SJCRH30 (cell line): ENCODE measurements around the gene CFAP99. TPM values are rescaled to one million over a fixed set of nuclear protein-coding genes. Genes with fewer than 3 reads are reported as not detected.

Experiments
- DNase-seq, 2 experiments: peaks; one replicate each; pipeline ENCODE4 v3.0.0-alpha.2; 2015 to 2020
- H3K27ac ChIP-seq: fragments of 250-450 bp; sonication (Bioruptor Pico); 2 replicates; pipeline ENCODE4 v1.5.1; 2020; ENCODE audit warnings: mild to moderate bottlenecking, moderate library complexity
- H3K27me3 ChIP-seq: fragments of 250-450 bp; sonication (Bioruptor Pico); 2 replicates; pipeline ENCODE4 v1.5.1; 2020; ENCODE audit warnings: mild to moderate bottlenecking, moderate library complexity
- H3K36me3 ChIP-seq: fragments of 250-450 bp; sonication (Bioruptor Pico); 2 replicates; pipeline ENCODE4 v1.5.1; 2020; ENCODE audit warnings: mild to moderate bottlenecking, moderate library complexity
- H3K4me1 ChIP-seq: fragments of 250-450 bp; sonication (Bioruptor Pico); 2 replicates; pipeline ENCODE4 v1.5.1; 2020; ENCODE audit warnings: mild to moderate bottlenecking, moderate library complexity
- H3K4me3 ChIP-seq: fragments of 250-450 bp; sonication (Bioruptor Pico); 2 replicates; pipeline ENCODE4 v1.5.1; 2020; ENCODE audit warnings: mild to moderate bottlenecking, moderate library complexity
- H3K9me3 ChIP-seq: fragments of 250-450 bp; sonication (Bioruptor Pico); replicated peaks from 2 replicates; pipeline ENCODE4 v1.5.1; 2020; ENCODE audit warnings: mild to moderate bottlenecking, moderate library complexity
- total RNA-seq: library from RNA; depleted of rRNA; stranded (reverse); fragments of >200 nt; shearing (Covaris generic); gene quantifications from 2 replicates; pipeline ENCODE4 v1.2.3, GENCODE V29; 2014

Gene CFAP99
- total RNA-seq, 1 experiment from 2014 or later, result not detected

GRCh38 chr4:2412885-2413716 is 5.7 kb upstream of the CFAP99 start:
- peak; percentile 79 to 84 for DNase-seq
- no peak overlapping the region; the same call in 1 of the 2 replicates for H3K27ac ChIP-seq
- H3K36me3 ChIP-seq, result no peaks in the 10 kb centered on the region
- H3K4me3 ChIP-seq, result peak overlapping the region; percentile 6; the same call in 1 of the 2 replicates
- no peaks in the 10 kb centered on the region for H3K9me3 ChIP-seq
- no peaks in the 10 kb centered on the region for H3K27me3 ChIP-seq
- H3K4me1 ChIP-seq, result peaks cover 7% of the 10 kb centered on the region; the same call in 1 of the 2 replicates

GRCh38 chr4:2413821-2414610 is 4.7 kb upstream of the CFAP99 start:
- Histone ChIP-seq H3K4me3 (no peak overlapping the region), H3K27ac (no peak overlapping the region)
- DNase-seq, result no peak

GRCh38 chr4:2415213-2415612 is 3.5 kb upstream of the CFAP99 start:
- Histone ChIP-seq H3K27ac (no peak overlapping the region), H3K9me3 (no peaks in the 10 kb centered on the region), H3K4me1 (peaks cover 7% of the 10 kb centered on the region; the same call in 1 of the 2 replicates), H3K4me3 (no peak overlapping the region), H3K27me3 (no peaks in the 10 kb centered on the region; the same call in 1 of the 2 replicates), H3K36me3 (no peaks in the 10 kb centered on the region)
- no peak for DNase-seq

More at GRCh38 chr4:2413821-2414610, 4.7 kb upstream of the CFAP99 start:
- H3K27me3 ChIP-seq, result no peaks in the 10 kb centered on the region
- no peaks in the 10 kb centered on the region for H3K9me3 ChIP-seq
- no peaks in the 10 kb centered on the region for H3K36me3 ChIP-seq
- peaks cover 7% of the 10 kb centered on the region; the same call in 1 of the 2 replicates for H3K4me1 ChIP-seq

GRCh38 chr4:2415881-2416563 is 2.7 kb upstream of the CFAP99 start:
- Histone ChIP-seq H3K9me3 (no peaks in the 10 kb centered on the region), H3K4me3 (no peak overlapping the region), H3K4me1 (peaks cover 7% of the 10 kb centered on the region; the same call in 1 of the 2 replicates), H3K27ac (no peak overlapping the region), H3K27me3 (peaks cover 4% of the 10 kb centered on the region; the same call in 1 of the 2 replicates), H3K36me3 (no peaks in the 10 kb centered on the region)
- no peak for DNase-seq

GRCh38 chr4:2416564-2417225 is 2.1 kb upstream of the CFAP99 start:
- peaks cover 7% of the 10 kb centered on the region; the same call in 1 of the 2 replicates for H3K4me1 ChIP-seq
- peaks cover 4% of the 10 kb centered on the region; the same call in 1 of the 2 replicates for H3K27me3 ChIP-seq
- no peaks in the 10 kb centered on the region for H3K36me3 ChIP-seq
- no peak overlapping the region for H3K27ac ChIP-seq
- H3K4me3 ChIP-seq, result no peak overlapping the region
- DNase-seq, result no peak
- H3K9me3 ChIP-seq, result no peaks in the 10 kb centered on the region

- H3K9me3 ChIP-seq, result no peaks in the 10 kb centered on the region
- no peaks in the 10 kb centered on the region for H3K36me3 ChIP-seq
- no peak overlapping the region for H3K4me3 ChIP-seq
- no peak for DNase-seq
- H3K27ac ChIP-seq, result no peak overlapping the region
- peaks cover 7% of the 10 kb centered on the region; the same call in 1 of the 2 replicates for H3K4me1 ChIP-seq
- peaks cover 4% of the 10 kb centered on the region; the same call in 1 of the 2 replicates for H3K27me3 ChIP-seq
Observed at GRCh38 chr4:2417226-2417764, 1.5 kb upstream of the CFAP99 start.

- H3K4me3 ChIP-seq, result peak within 1 kb of the TSS; percentile 52
- DNase-seq, result no peak
- H3K4me1 ChIP-seq, result peaks cover 3% of the 10 kb centered on the region; the same call in 1 of the 2 replicates
- no peaks in the 10 kb centered on the region for H3K36me3 ChIP-seq
- H3K9me3 ChIP-seq, result no peaks in the 10 kb centered on the region
- H3K27me3 ChIP-seq, result peaks cover 4% of the 10 kb centered on the region; the same call in 1 of the 2 replicates
- no peak within 1 kb of the TSS for H3K27ac ChIP-seq
Observed at GRCh38 chr4:2417765-2418649, 748 bp upstream of the CFAP99 start, which contains the start of gene ZFYVE28. ZFYVE28 (minus strand) TSS chr4:2418645; CDS start chr4:2418323, 322 bp downstream.

- Histone ChIP-seq H3K4me1 (no peaks in the 10 kb centered on the region; the same call in 1 of the 2 replicates), H3K27ac (no peak overlapping the region), H3K27me3 (peaks cover 4% of the 10 kb centered on the region; the same call in 1 of the 2 replicates), H3K9me3 (no peaks in the 10 kb centered on the region), H3K4me3 (no peak overlapping the region), H3K36me3 (no peaks in the 10 kb centered on the region)
- no peak for DNase-seq
Observed at GRCh38 chr4:2419814-2420213, 1.1 kb downstream of the CFAP99 start.

- no peak overlapping the region for H3K4me3 ChIP-seq
- H3K27ac ChIP-seq, result no peak overlapping the region
- no peaks in the 10 kb centered on the region for H3K9me3 ChIP-seq
- H3K36me3 ChIP-seq, result no peaks in the 10 kb centered on the region
- H3K4me1 ChIP-seq, result no peaks in the 10 kb centered on the region; the same call in 1 of the 2 replicates
- DNase-seq, result no peak
- H3K27me3 ChIP-seq, result peaks cover 4% of the 10 kb centered on the region; the same call in 1 of the 2 replicates
Observed at GRCh38 chr4:2421928-2422327, 3.2 kb downstream of the CFAP99 start.

- Histone ChIP-seq H3K4me1 (no peaks in the 10 kb centered on the region; the same call in 1 of the 2 replicates), H3K27ac (no peak overlapping the region), H3K9me3 (no peaks in the 10 kb centered on the region), H3K36me3 (no peaks in the 10 kb centered on the region), H3K27me3 (peaks cover 4% of the 10 kb centered on the region; the same call in 1 of the 2 replicates), H3K4me3 (no peak overlapping the region)
- no peak for DNase-seq
Observed at GRCh38 chr4:2423066-2423465, 4.3 kb downstream of the CFAP99 start.

GRCh38 chr4:2423695-2424094 is 4.9 kb downstream of the CFAP99 start:
- Histone ChIP-seq H3K4me1 (no peaks in the 10 kb centered on the region; the same call in 1 of the 2 replicates), H3K9me3 (no peaks in the 10 kb centered on the region), H3K27ac (no peak overlapping the region), H3K36me3 (no peaks in the 10 kb centered on the region), H3K27me3 (peaks cover 4% of the 10 kb centered on the region; the same call in 1 of the 2 replicates), H3K4me3 (no peak overlapping the region)
- no peak for DNase-seq

- no peaks in the 10 kb centered on the region for H3K4me1 ChIP-seq
- H3K9me3 ChIP-seq, result no peaks in the 10 kb centered on the region
- H3K36me3 ChIP-seq, result no peaks in the 10 kb centered on the region
- H3K4me3 ChIP-seq, result no peak overlapping the region
- no peak overlapping the region for H3K27ac ChIP-seq
- no peak for DNase-seq
- peaks cover 4% of the 10 kb centered on the region; the same call in 1 of the 2 replicates for H3K27me3 ChIP-seq
Observed at GRCh38 chr4:2424581-2424980, 5.8 kb downstream of the CFAP99 start.
